K562 (cell line): ENCODE results near the gene MIEN1. TPM values are rescaled to one million over a fixed set of nuclear protein-coding genes. Genes with fewer than 3 reads are reported as not detected.

ENCODE experiments used
- ATAC-seq: fragments of 200-7000 bp; cut with Tn5 transposase; 3 replicates; pipeline ENCODE4 v1.9.1; 2020; ENCODE audit warnings: moderate library complexity
- Bru-seq: library from RNA; stranded (reverse); fragments of 400-500 nt; gene quantifications from one replicate; lab custom pipeline; 2021; lab: Mats Ljungman, UMichigan
- BruChase-seq, 2 experiments: library from RNA; stranded (reverse); fragments of 400-500 nt; gene quantifications; one replicate each; lab custom pipeline; 2021; lab: Mats Ljungman, UMichigan
- BruUV-seq: library from RNA; stranded (reverse); fragments of 400-500 nt; replicated peaks from 2 replicates; lab custom pipeline; 2021; lab: Mats Ljungman, UMichigan
- CTCF ChIA-PET: fragments of 300-600 bp; formaldehyde crosslinking; extraction: SDS; loops from one replicate; lab custom pipeline; 2021; ENCODE audit warnings: low intra/inter-chr PET ratio; lab: Yijun Ruan, JAX
- POLR2A ChIA-PET: fragments of 300-600, 350-650 bp; sonication (Branson Sonifier 250); formaldehyde crosslinking; extraction: SDS; loops from one replicate; lab custom pipeline; 2021; ENCODE audit warnings: antibody characterized with exemption, inconsistent platforms; lab: Yijun Ruan, JAX
- DNase-seq, 4 experiments: peaks; one replicate each; pipeline versions ENCODE4 v3.0.0 to v3.0.0-alpha.2; 2011 to 2018; ENCODE audit warnings: low spot score in 3 of 4, mixed read lengths in 3 of 4; ENCODE audit errors: extremely low read depth in 1 of 4
- FAIRE-seq: peaks from 2 replicates; lab custom pipeline; 2011; peaks lifted over from hg19 to GRCh38; lab: Jason Lieb, UNC
- H2AFZ ChIP-seq: 2 replicates; pipeline ENCODE4 v1.6.0; 2011; ENCODE audit warnings: low read depth, low read length, control low read depth, inconsistent platforms
- H3K27ac ChIP-seq: fragments of 200-600 bp; 3 replicates; pipeline ENCODE4 v1.8.0; 2011; ENCODE audit warnings: low read depth, mild to moderate bottlenecking, control low read depth, inconsistent platforms, low read length, moderate library complexity, mixed read lengths; ENCODE audit errors: extremely low read depth
- H3K27me3 ChIP-seq, 2 experiments: fragments of 300-600 bp in 1 of 2; 2 replicates in 1 of 2; 3 replicates in 1 of 2; pipeline versions ENCODE4 v1.6.0 to v1.8.0; 2011; ENCODE audit warnings: inconsistent platforms in 2 of 2, low read length in 2 of 2, mild to moderate bottlenecking in 1 of 2, mixed read lengths in 1 of 2, moderate library complexity in 1 of 2; ENCODE audit not compliant: control insufficient read depth in 2 of 2, insufficient read depth in 2 of 2
- H3K36me3 ChIP-seq: fragments of 300-600 bp; 3 replicates; pipeline ENCODE4 v1.8.0; 2011; ENCODE audit warnings: mild to moderate bottlenecking, low read length, inconsistent platforms; ENCODE audit not compliant: control insufficient read depth, insufficient read depth
- H3K4me1 ChIP-seq, 2 experiments: fragments of 200-600 bp in 1 of 2; replicated peaks in 1 of 2; 2 replicates in 1 of 2; 3 replicates in 1 of 2; pipeline versions ENCODE4 v1.5.1 to v1.8.0; 2011; ENCODE audit warnings: inconsistent platforms in 2 of 2, low read length in 2 of 2, mild to moderate bottlenecking in 1 of 2, mixed read lengths in 1 of 2, moderate library complexity in 1 of 2; ENCODE audit not compliant: control insufficient read depth in 2 of 2, insufficient read depth in 2 of 2
- H3K4me2 ChIP-seq: 2 replicates; pipeline ENCODE4 v1.6.1; 2011; ENCODE audit warnings: low read length, control low read depth, inconsistent platforms, mixed read lengths; ENCODE audit not compliant: insufficient read depth
- H3K4me3 ChIP-seq: fragments of 200-600 bp; sonication (generic), shearing (Covaris generic); 2 replicates; pipeline ENCODE4 v1.5.1; 2016; ENCODE audit warnings: control low read depth, inconsistent platforms
- H3K79me2 ChIP-seq: fragments of 200-600 bp; 3 replicates; pipeline ENCODE4 v1.8.0; 2011; ENCODE audit warnings: low read length, inconsistent platforms; ENCODE audit not compliant: control insufficient read depth, insufficient read depth
- H3K9ac ChIP-seq, 2 experiments: 2 replicates each; pipeline versions ENCODE4 v1.6.0 to v1.6.1; 2011; ENCODE audit warnings: low read depth in 2 of 2, low read length in 2 of 2, control low read depth in 1 of 2, inconsistent platforms in 1 of 2, mild to moderate bottlenecking in 1 of 2, mixed read lengths in 1 of 2; ENCODE audit not compliant: insufficient read depth in 1 of 2
- H3K9me1 ChIP-seq: one replicate; pipeline ENCODE4 v1.6.0; 2011; ENCODE audit warnings: inconsistent platforms, mild to moderate bottlenecking, low read length, moderate library complexity; ENCODE audit not compliant: control insufficient read depth, insufficient read depth
- H3K9me3 ChIP-seq: replicated peaks from 2 replicates; pipeline ENCODE4 v1.5.1; 2011; ENCODE audit warnings: low read depth, low read length, inconsistent platforms; ENCODE audit not compliant: control insufficient read depth, insufficient read depth
- H4K20me1 ChIP-seq: replicated peaks from 2 replicates; pipeline ENCODE4 v1.6.1; 2011; ENCODE audit warnings: low read length, inconsistent platforms, mixed read lengths; ENCODE audit not compliant: control insufficient read depth, insufficient read depth
- ELK1 ChIP-seq: sonication (generic); formaldehyde crosslinking; IDR thresholded peaks from 2 replicates; pipeline ENCODE4 v1.8.1; 2022; ENCODE audit warnings: missing genetic modification reagents
- FOXP1 ChIP-seq: sonication (generic); formaldehyde crosslinking; IDR thresholded peaks from 2 replicates; pipeline ENCODE4 v1.8.0; 2022; ENCODE audit warnings: mild to moderate bottlenecking, missing genetic modification reagents
- KDM5B ChIP-seq: fragments of 200-600 bp; sonication (generic); IDR thresholded peaks from 2 replicates; pipeline ENCODE4 v1.6.1; 2012; ENCODE audit warnings: low read depth, mild to moderate bottlenecking, moderate library complexity, low read length, control low read depth, inconsistent platforms; ENCODE audit not compliant: insufficient replicate concordance
- NR4A1 ChIP-seq, 2 experiments: fragments of 250-450 bp in 1 of 2; fragments of 450-650 bp in 1 of 2; sonication (Bioruptor Pico) in 1 of 2; IDR thresholded peaks; 2 replicates each; pipeline versions ENCODE4 v1.4.0 to v1.6.1; 2016 to 2020; ENCODE audit warnings: mild to moderate bottlenecking in 2 of 2, missing compliant biosample characterization in 1 of 2, missing genetic modification characterization in 1 of 2, moderate library complexity in 1 of 2
- POLR2AphosphoS5 ChIP-seq: IDR thresholded peaks from 2 replicates; pipeline ENCODE4 v1.6.1; 2011; ENCODE audit warnings: mild to moderate bottlenecking, low read depth, low read length, moderate library complexity; ENCODE audit not compliant: control insufficient read depth, insufficient read depth
- RB1 ChIP-seq: fragments of 450-650 bp; IDR thresholded peaks from 2 replicates; pipeline ENCODE4 v1.6.1; 2017; ENCODE audit warnings: low read depth, mild to moderate bottlenecking
- RBBP5 ChIP-seq: fragments of 200-600 bp; sonication (generic); IDR thresholded peaks from 2 replicates; pipeline ENCODE4 v1.6.1; 2012; ENCODE audit warnings: borderline replicate concordance, mild to moderate bottlenecking, low read length, control low read depth, inconsistent platforms; ENCODE audit not compliant: insufficient read depth, poor library complexity, severe bottlenecking
- TAF1 ChIP-seq: IDR thresholded peaks from 2 replicates; pipeline ENCODE4 v1.6.1; 2011; ENCODE audit warnings: mild to moderate bottlenecking, low read length, moderate library complexity; ENCODE audit not compliant: insufficient read depth, control insufficient read depth, severe bottlenecking; ENCODE audit errors: extremely low read depth
- WGBS: fragments of 100-300 bp; shearing (Covaris generic); methylation state at CpG from one replicate; pipeline ENCODE4 v1.1.6; 2016; ENCODE audit warnings: low coverage, mixed read lengths; ENCODE audit not compliant: insufficient coverage; ENCODE audit errors: missing lambda C conversion rate; 5-methylcytosine and 5-hydroxymethylcytosine counted together
- in situ Hi-C: fragments of 300-500 bp; cut with MboI; formaldehyde crosslinking; loops from 4 replicates; pipeline ENCODE4 v1.15.0; 2018; ENCODE audit warnings: inconsistent platforms, mixed read lengths
- intact Hi-C: fragments of 100-400 bp; cut with micrococcal nuclease; formaldehyde crosslinking; loops from 2 replicates; pipeline ENCODE4 v1.14.2; 2022
- long read RNA-seq, 3 experiments: library from polyadenylated mRNA in 2 of 3; library from RNA in 1 of 3; unstranded in 2 of 3; stranded (forward) in 1 of 3; transcript quantifications; one replicate each; pipeline ENCODE4 v2.0.0, GENCODE V29; 2019 to 2022
- polyA minus RNA-seq, 3 experiments: library from RNA; depleted of rRNA, polyadenylated mRNA; stranded (reverse); fragments of >200 nt; gene quantifications; 2 replicates each; pipeline ENCODE4 v1.2.3, GENCODE V29; 2011
- polyA plus RNA-seq, 8 experiments: library from polyadenylated mRNA; depleted of rRNA in 4 of 8; stranded (reverse) in 5 of 8; unstranded in 3 of 8; fragments of >200 nt; fragmentation: Nextera tagmentation in 2 of 8; fragmentation: Illumina TruSeq in 1 of 8; extraction: Ambion mirVana in 2 of 8; extraction: Trizol in 1 of 8; gene quantifications; 2 replicates each; pipeline versions ENCODE4 v1.2.1 to v1.2.3, GENCODE V29; 2011 to 2014; ENCODE audit warnings: inconsistent platforms in 1 of 8, missing spikeins in 1 of 8
- total RNA-seq, 7 experiments: library from RNA; depleted of rRNA in 6 of 7; stranded (reverse); fragments of >200 nt in 6 of 7; fragmentation: Illumina TruSeq in 2 of 7; extraction: Trizol in 2 of 7; gene quantifications; 2 replicates each; pipeline versions ENCODE4 v1.2.1 to v1.2.3, GENCODE V29; 2011 to 2021; ENCODE audit warnings: low replicate concordance in 1 of 7
- TF ChIP-seq, protein P1 (sequence below): conservative IDR thresholded peaks from 2 replicates; pipeline ENCODE4 v1.6.1; 2011; ENCODE audit warnings: low read depth, mild to moderate bottlenecking, low read length; ENCODE audit not compliant: control insufficient read depth

The MIEN1 gene, protein sequence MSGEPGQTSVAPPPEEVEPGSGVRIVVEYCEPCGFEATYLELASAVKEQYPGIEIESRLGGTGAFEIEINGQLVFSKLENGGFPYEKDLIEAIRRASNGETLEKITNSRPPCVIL
- total RNA-seq (2011; cell fraction: chromatin; rRNA removed; ENCODE audit: low replicate concordance): 17.7 and 44.9 TPM in 2 replicates
- total RNA-seq (2011; cell fraction: nucleolus; rRNA removed): 41.2 and 48.0 TPM in 2 replicates
- 37.9 and 44.1 TPM in 2 replicates for total RNA-seq (2011; cell fraction: nucleoplasm; rRNA removed)
- total RNA-seq (2014; rRNA removed) (80.6 and 95.1 TPM in 2 replicates), total RNA-seq (2014; rRNA removed; fragmentation: Illumina TruSeq; extraction: Trizol) (58.3 and 61.3 TPM in 2 replicates), total RNA-seq (2015; rRNA removed; fragmentation: Illumina TruSeq; extraction: Trizol) (66.3 and 70.2 TPM in 2 replicates), total RNA-seq (2021) (65.7 and 67.9 TPM in 2 replicates), polyA plus RNA-seq (2011; rRNA removed) (60.8 and 81.8 TPM in 2 replicates), polyA plus RNA-seq (2014; fragmentation: Illumina TruSeq; extraction: Trizol) (114 and 142 TPM in 2 replicates), polyA plus RNA-seq (2014; fragmentation: Nextera tagmentation; extraction: Ambion mirVana) (10 to 100 TPM; 70.5 to 78.9 TPM), polyA plus RNA-seq (2014; rRNA removed) (103 and 135 TPM in 2 replicates), polyA minus RNA-seq (2011; rRNA and poly(A)+ RNA removed) (14.3 and 24.3 TPM in 2 replicates), Bru-seq, nascent RNA (percentile 89 among the genes with signal in this experiment), BruChase-seq, experiment 1, labeled RNA remaining after a 2-hour chase (percentile 76 among the genes with signal in this experiment), BruChase-seq, experiment 2, labeled RNA remaining after a 6-hour chase (percentile 77 among the genes with signal in this experiment)
- polyA plus RNA-seq (2011; cell fraction: cytosol; rRNA removed): 63.1 and 98.3 TPM in 2 replicates
- 42.4 and 82.9 TPM in 2 replicates for polyA plus RNA-seq (2011; cell fraction: nucleus; rRNA removed)
- 80.4 and 82.0 TPM in 2 replicates for polyA plus RNA-seq (2012)
- 11.5 and 25.5 TPM in 2 replicates for polyA minus RNA-seq (2011; cell fraction: cytosol; rRNA and poly(A)+ RNA removed)
- polyA minus RNA-seq (2011; cell fraction: nucleus; rRNA and poly(A)+ RNA removed): 19.3 and 20.3 TPM in 2 replicates
- long read RNA-seq, experiment 1, transcript MIEN1-201 (4 exons, 1,006 nt): major isoform, 71 of 93 reads
- long read RNA-seq, experiment 1, transcript MIEN1-206 (1 exons, 1,999 nt): minor isoform, 9 of 93 reads
- long read RNA-seq, experiment 1, transcript MIEN1-202 (3 exons, 825 nt): minor isoform, 10 of 93 reads
- long read RNA-seq, experiment 1, partial matches to known transcripts: 1 of 93 reads
- long read RNA-seq, experiment 1, other reads (novel, unspliced or antisense): 1 of 93 reads
- long read RNA-seq, experiment 2, transcript MIEN1-201 (4 exons, 1,006 nt): major isoform, 74 of 109 reads
- long read RNA-seq, experiment 2, transcript MIEN1-202 (3 exons, 825 nt): minor isoform, 25 of 109 reads
- long read RNA-seq, experiment 2, partial matches to known transcripts: 4 of 109 reads
- long read RNA-seq, experiment 2, other reads (novel, unspliced or antisense): 1 of 109 reads
- long read RNA-seq, experiment 3, transcript MIEN1-202 (3 exons, 825 nt): minor isoform, 10 of 99 reads
- long read RNA-seq, experiment 3, transcript MIEN1-201 (4 exons, 1,006 nt): major isoform, 85 of 99 reads
- long read RNA-seq, experiment 3, partial matches to known transcripts: 0 of 99 reads
- long read RNA-seq, experiment 3, other reads (novel, unspliced or antisense): 0 of 99 reads

DNA sequence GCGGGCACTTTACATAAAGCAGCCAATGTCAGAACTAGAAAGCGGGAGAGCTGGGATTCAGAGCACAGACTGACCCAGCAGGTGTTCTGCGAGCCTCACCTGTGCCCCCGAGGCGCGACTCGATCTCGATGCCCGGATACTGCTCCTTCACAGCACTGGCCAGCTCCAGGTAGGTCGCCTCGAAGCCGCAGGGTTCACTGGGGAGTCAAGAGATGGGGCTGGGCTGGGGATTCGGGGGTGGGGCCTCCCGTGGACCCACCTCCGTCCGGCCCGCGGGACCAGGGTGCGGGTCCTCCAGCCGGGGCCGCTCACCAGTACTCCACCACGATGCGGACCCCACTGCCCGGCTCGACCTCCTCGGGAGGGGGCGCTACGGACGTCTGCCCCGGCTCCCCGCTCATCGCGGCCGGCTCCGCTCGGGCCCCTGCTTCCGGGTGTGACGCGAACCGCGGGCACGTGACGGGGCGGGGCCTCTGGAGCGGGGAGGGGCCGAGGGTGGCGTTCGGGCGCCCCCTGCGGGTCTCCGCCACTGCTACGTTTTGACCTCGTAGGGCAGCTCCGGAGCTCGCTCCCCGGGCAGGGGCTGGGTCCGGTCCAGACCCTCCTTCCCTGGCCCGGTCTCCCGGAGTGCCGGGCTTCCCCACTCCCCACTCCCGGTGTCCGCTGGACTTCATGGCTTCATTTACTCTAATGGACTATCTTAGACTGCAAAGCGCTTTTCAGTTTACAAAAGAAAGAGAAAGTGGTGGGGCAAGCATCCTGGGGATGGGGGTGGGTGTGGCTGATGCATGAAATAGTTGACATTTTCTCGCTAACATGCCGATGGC lies at the start of gene MIEN1:
Gene MIEN1 (minus strand): TSS at position 438 of the 827 bp plus-strand sequence. CDS start 37 bp downstream, at position 401.
- CTCF ChIA-PET: interaction anchor here (0.5 to 2.6 kb wide), 5 partner anchors 24 to 246 kb away, joined by 3 to 13 read pairs (median 5); no protein-coding TSS in a partner anchor
- TF ChIP-seq RB1 (peak; percentile 94), TAF1 (peak; percentile 72), RBBP5 (peak; percentile 90), NR4A1 (CRISPR knock-in tag; IDR thresholded peaks at IDR 0.05) (no peak), NR4A1 (tag; IDR thresholded peaks at IDR 0.05) (no peak), POLR2AphosphoS5 (peak; percentile 79), FOXP1 (CRISPR knock-in tag) (no peak), KDM5B (peak; percentile 34), ELK1 (CRISPR knock-in tag) (no peak)
- TF ChIP-seq, protein P1, sequence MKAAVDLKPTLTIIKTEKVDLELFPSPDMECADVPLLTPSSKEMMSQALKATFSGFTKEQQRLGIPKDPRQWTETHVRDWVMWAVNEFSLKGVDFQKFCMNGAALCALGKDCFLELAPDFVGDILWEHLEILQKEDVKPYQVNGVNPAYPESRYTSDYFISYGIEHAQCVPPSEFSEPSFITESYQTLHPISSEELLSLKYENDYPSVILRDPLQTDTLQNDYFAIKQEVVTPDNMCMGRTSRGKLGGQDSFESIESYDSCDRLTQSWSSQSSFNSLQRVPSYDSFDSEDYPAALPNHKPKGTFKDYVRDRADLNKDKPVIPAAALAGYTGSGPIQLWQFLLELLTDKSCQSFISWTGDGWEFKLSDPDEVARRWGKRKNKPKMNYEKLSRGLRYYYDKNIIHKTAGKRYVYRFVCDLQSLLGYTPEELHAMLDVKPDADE: peak; percentile 74

More for the DNA sequence above, at the start of gene MIEN1:
- Histone ChIP-seq H3K27ac (peak within 1 kb of the TSS; percentile 87), H2AFZ (peak within 1 kb of the TSS; percentile 80), H3K9ac (peak within 1 kb of the TSS; percentile 85 to 97), H3K4me3 (peak within 1 kb of the TSS; percentile 74), H3K36me3 (peaks cover 22% of the 10 kb centered on the region; the same call in 1 of the 3 replicates), H3K9me3 (no peaks in the 10 kb centered on the region), H3K79me2 (peaks cover 14% of the 10 kb centered on the region), H3K27me3 (no peaks in the 10 kb centered on the region), H4K20me1 (no peaks in the 10 kb centered on the region), H3K9me1 (no peaks in the 10 kb centered on the region), H3K4me2 (peak within 1 kb of the TSS; percentile 94), H3K4me1 (peaks cover 6 to 31% of the 10 kb centered on the region in 2 experiments; a peak in 4 of 5 replicates)
- DNase-seq (peak; percentile 90 to 98 (median 98)), FAIRE-seq (peak; percentile 81), ATAC-seq (peak; percentile 93)
- in situ Hi-C loops: no loop called here
- 4% methylated on average over 20 of the region's 65 CpGs for WGBS
- BruUV-seq: TSS peak; percentile 80
- intact Hi-C loops: loop anchor here (5.0 kb wide), 1 partner anchor 43 kb away; the partner anchor contains the start of gene PGAP3
- POLR2A ChIA-PET: interaction anchor here (0.6 to 1.8 kb wide), 9 partner anchors 9 to 165 kb away, joined by 3 to 5 read pairs (median 4); partner anchors contain the start of gene PGAP3
